ENCODE results near the gene THSD7B.

DNA sequence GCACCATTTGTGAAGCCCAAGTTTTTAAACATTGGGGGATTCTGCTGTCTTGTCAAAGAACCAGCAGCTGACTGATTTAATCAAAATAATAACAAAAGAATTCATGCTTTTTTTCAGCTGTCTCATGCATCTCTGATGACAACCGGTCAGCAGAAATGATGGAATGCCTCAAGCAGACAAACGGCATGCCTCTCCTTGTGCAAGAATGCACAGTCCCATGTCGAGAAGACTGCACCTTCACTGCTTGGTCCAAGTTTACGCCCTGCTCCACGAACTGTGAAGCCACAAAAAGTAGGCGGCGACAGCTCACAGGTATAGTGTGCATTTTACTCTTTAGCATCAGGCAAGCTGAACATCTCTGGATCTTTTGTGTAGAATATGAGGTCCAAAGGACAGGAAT, 640.2 kb downstream of the THSD7B start:
- no peak for TF ChIP-seq SMAD1 (IDR thresholded peaks at IDR 0.05; ENCODE audit: low read depth, partially characterized antibody)
- TF ChIP-seq, protein P1, sequence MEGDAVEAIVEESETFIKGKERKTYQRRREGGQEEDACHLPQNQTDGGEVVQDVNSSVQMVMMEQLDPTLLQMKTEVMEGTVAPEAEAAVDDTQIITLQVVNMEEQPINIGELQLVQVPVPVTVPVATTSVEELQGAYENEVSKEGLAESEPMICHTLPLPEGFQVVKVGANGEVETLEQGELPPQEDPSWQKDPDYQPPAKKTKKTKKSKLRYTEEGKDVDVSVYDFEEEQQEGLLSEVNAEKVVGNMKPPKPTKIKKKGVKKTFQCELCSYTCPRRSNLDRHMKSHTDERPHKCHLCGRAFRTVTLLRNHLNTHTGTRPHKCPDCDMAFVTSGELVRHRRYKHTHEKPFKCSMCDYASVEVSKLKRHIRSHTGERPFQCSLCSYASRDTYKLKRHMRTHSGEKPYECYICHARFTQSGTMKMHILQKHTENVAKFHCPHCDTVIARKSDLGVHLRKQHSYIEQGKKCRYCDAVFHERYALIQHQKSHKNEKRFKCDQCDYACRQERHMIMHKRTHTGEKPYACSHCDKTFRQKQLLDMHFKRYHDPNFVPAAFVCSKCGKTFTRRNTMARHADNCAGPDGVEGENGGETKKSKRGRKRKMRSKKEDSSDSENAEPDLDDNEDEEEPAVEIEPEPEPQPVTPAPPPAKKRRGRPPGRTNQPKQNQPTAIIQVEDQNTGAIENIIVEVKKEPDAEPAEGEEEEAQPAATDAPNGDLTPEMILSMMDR (IDR thresholded peaks at IDR 0.05 in 2 of 3, conservative IDR thresholded peaks at IDR 0.05 in 1 of 3; ENCODE audit: control insufficient read depth in 2 of 3, extremely low read depth in 1 of 3, insufficient read depth in 1 of 3, low read depth in 3 of 3, low read length in 3 of 3), result no peak
- no peak for TF ChIP-seq HDAC6 (IDR thresholded peaks at IDR 0.05; ENCODE audit: unreplicated experiment)
- TF ChIP-seq, protein P2, sequence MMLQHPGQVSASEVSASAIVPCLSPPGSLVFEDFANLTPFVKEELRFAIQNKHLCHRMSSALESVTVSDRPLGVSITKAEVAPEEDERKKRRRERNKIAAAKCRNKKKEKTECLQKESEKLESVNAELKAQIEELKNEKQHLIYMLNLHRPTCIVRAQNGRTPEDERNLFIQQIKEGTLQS (IDR thresholded peaks at IDR 0.05; ENCODE audit: borderline replicate concordance, extremely low read depth, low read depth, low read length), result no peak
- TF ChIP-seq POLR2AphosphoS2 (IDR thresholded peaks at IDR 0.05; ENCODE audit: low read depth, low read length), result no peak
- TF ChIP-seq CEBPB (IDR thresholded peaks at IDR 0.05; ENCODE audit: borderline replicate concordance in 1 of 2, low read depth in 2 of 2, low read length in 2 of 2), result no peak
- TF ChIP-seq, protein P3, sequence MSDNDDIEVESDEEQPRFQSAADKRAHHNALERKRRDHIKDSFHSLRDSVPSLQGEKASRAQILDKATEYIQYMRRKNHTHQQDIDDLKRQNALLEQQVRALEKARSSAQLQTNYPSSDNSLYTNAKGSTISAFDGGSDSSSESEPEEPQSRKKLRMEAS (IDR thresholded peaks at IDR 0.05; ENCODE audit: low read depth, low read length), result no peak
- no peak for TF ChIP-seq EZH2 (IDR thresholded peaks at IDR 0.05; ENCODE audit: borderline replicate concordance, control insufficient read depth, low read depth, low read length)
- no peak for TF ChIP-seq EP300 (IDR thresholded peaks at IDR 0.05; ENCODE audit: borderline replicate concordance in 1 of 2, control insufficient read depth in 1 of 2, low read depth in 2 of 2, low read length in 2 of 2)
- TF ChIP-seq EGR1 (IDR thresholded peaks at IDR 0.05; ENCODE audit: borderline replicate concordance in 1 of 2, low read depth in 2 of 2, low read length in 2 of 2), result no peak
- no peak for TF ChIP-seq CHD1 (IDR thresholded peaks at IDR 0.05; ENCODE audit: low read depth, low read length)
- no peak for TF ChIP-seq KLF5 (IDR thresholded peaks at IDR 0.05; ENCODE audit: partially characterized antibody)
